GM12878 (cell line): Measurements from ENCODE around the gene GMDS. TPM values are rescaled to one million over a fixed set of nuclear protein-coding genes. Genes with fewer than 3 reads are reported as not detected.

Experiments used
- ATAC-seq: fragments of 200-7000 bp; cut with Tn5 transposase; 3 replicates; pipeline ENCODE4 v1.9.1; 2020; ENCODE audit warnings: mild to moderate bottlenecking, moderate library complexity
- BruUV-seq: library from RNA; stranded (reverse); fragments of 400-500 nt; replicated peaks from 2 replicates; lab custom pipeline; 2021; lab: Mats Ljungman, UMichigan
- CTCF ChIA-PET: fragments of 300-600 bp; sonication (Branson Sonifier 250); formaldehyde crosslinking; extraction: SDS; loops from one replicate; lab custom pipeline; 2021; ENCODE audit warnings: inconsistent platforms; lab: Yijun Ruan, JAX
- POLR2A ChIA-PET: fragments of 350-600 bp; formaldehyde crosslinking; extraction: SDS; loops from one replicate; lab custom pipeline; 2021; ENCODE audit warnings: inconsistent platforms; lab: Charles Lee
- RAD21 ChIA-PET: fragments of 300-600 bp; sonication (Branson Sonifier 250); formaldehyde crosslinking; loops from one replicate; lab custom pipeline; 2023; ENCODE audit warnings: antibody characterized with exemption; ENCODE audit not compliant: unreplicated experiment; lab: Charles Lee
- SMC1A ChIA-PET: fragments of 300-600 bp; sonication (Branson Sonifier 250); formaldehyde crosslinking; loops from one replicate; lab custom pipeline; 2023; ENCODE audit not compliant: unreplicated experiment, uncharacterized antibody; lab: Charles Lee
- DNase-seq: peaks from one replicate; pipeline ENCODE4 v3.0.0-alpha.2; 2011; ENCODE audit warnings: low read depth, low spot score
- FAIRE-seq: peaks from 3 replicates; lab custom pipeline; 2011; peaks lifted over from hg19 to GRCh38; lab: Jason Lieb, UNC
- H2AFZ ChIP-seq: 2 replicates; pipeline ENCODE4 v1.6.0; 2011; ENCODE audit warnings: low read depth, low read length, control low read depth; ENCODE audit not compliant: control insufficient read depth
- H3K27ac ChIP-seq: 2 replicates; pipeline ENCODE4 v1.5.1; 2011; ENCODE audit warnings: control low read depth; ENCODE audit not compliant: control insufficient read depth, insufficient read depth
- H3K27me3 ChIP-seq, 2 experiments: replicated peaks in 1 of 2; 2 replicates each; pipeline versions ENCODE4 v1.6.0 to v1.6.1; 2011; ENCODE audit warnings: low read length in 1 of 2; ENCODE audit not compliant: control insufficient read depth in 2 of 2, insufficient read depth in 2 of 2
- H3K36me3 ChIP-seq, 2 experiments: 2 replicates each; pipeline ENCODE4 v1.5.1; 2011; ENCODE audit warnings: low read length in 1 of 2; ENCODE audit not compliant: control insufficient read depth in 2 of 2, insufficient read depth in 2 of 2
- H3K4me1 ChIP-seq: 2 replicates; pipeline ENCODE4 v1.6.1; 2011; ENCODE audit warnings: mild to moderate bottlenecking, low read length, moderate library complexity, mixed read lengths; ENCODE audit not compliant: control insufficient read depth, insufficient read depth
- H3K4me2 ChIP-seq: 2 replicates; pipeline ENCODE4 v1.6.0; 2011; ENCODE audit warnings: control low read depth; ENCODE audit not compliant: control insufficient read depth, insufficient read depth
- H3K4me3 ChIP-seq: fragments of 200-600 bp; sonication (generic); 2 replicates; pipeline ENCODE4 v1.5.1; 2016
- H3K79me2 ChIP-seq: 2 replicates; pipeline ENCODE4 v1.6.0; 2011; ENCODE audit warnings: low read length; ENCODE audit not compliant: control insufficient read depth, insufficient read depth
- H3K9ac ChIP-seq: 2 replicates; pipeline ENCODE4 v1.8.0; 2011; ENCODE audit warnings: low read length, control low read depth, mixed read lengths; ENCODE audit not compliant: control insufficient read depth, insufficient read depth
- H3K9me3 ChIP-seq: replicated peaks from 3 replicates; pipeline ENCODE4 v1.5.1; 2011; ENCODE audit warnings: mild to moderate bottlenecking, low read length; ENCODE audit not compliant: control insufficient read depth, insufficient read depth
- H4K20me1 ChIP-seq: 2 replicates; pipeline ENCODE4 v1.6.0; 2011; ENCODE audit not compliant: control insufficient read depth, insufficient read depth
- CHD2 ChIP-seq: IDR thresholded peaks from 2 replicates; pipeline ENCODE4 v1.6.1; 2011; ENCODE audit warnings: low read depth, low read length, improper control_type of control experiment, borderline replicate concordance
- EED ChIP-seq: sonication (generic); IDR thresholded peaks from 2 replicates; pipeline ENCODE4 v1.6.1; 2016; ENCODE audit warnings: antibody characterized with exemption, low read depth
- HDAC6 ChIP-seq: fragments of 200-600 bp; sonication (generic); IDR thresholded peaks from one replicate; pipeline ENCODE4 v1.8.0; 2017; ENCODE audit warnings: antibody characterized with exemption; ENCODE audit not compliant: unreplicated experiment
- NFXL1 ChIP-seq: fragments of 450-650 bp; IDR thresholded peaks from 2 replicates; pipeline ENCODE4 v1.6.1; 2017; ENCODE audit warnings: antibody characterized with exemption, mild to moderate bottlenecking, borderline replicate concordance
- SUPT20H ChIP-seq: IDR thresholded peaks from 2 replicates; pipeline ENCODE4 v1.6.1; 2011; ENCODE audit warnings: low read depth, mild to moderate bottlenecking, low read length, moderate library complexity, borderline replicate concordance; ENCODE audit not compliant: control insufficient read depth
- YY1 ChIP-seq: IDR thresholded peaks from 2 replicates; pipeline ENCODE4 v1.6.1; 2011; ENCODE audit warnings: low read depth, mild to moderate bottlenecking, low read length
- ZBTB4 ChIP-seq: fragments of 450-650 bp; formaldehyde crosslinking; IDR thresholded peaks from 2 replicates; pipeline ENCODE4 v1.4.0; 2022; ENCODE audit warnings: mild to moderate bottlenecking, moderate library complexity
- ZNF274 ChIP-seq: IDR thresholded peaks from one replicate; pipeline ENCODE4 v1.8.0; 2011; ENCODE audit not compliant: insufficient read length, insufficient read depth
- WGBS: methylation state at CpG from one replicate; pipeline ENCODE4 v1.1.6; 2016; ENCODE audit warnings: low lambda C conversion rate; ENCODE audit not compliant: insufficient replicate concordance, insufficient coverage; ENCODE audit errors: missing lambda C conversion rate; 5-methylcytosine and 5-hydroxymethylcytosine counted together
- in situ Hi-C: fragments of 300-500 bp; cut with MboI; formaldehyde crosslinking; loops from 9 replicates; pipeline ENCODE4 v1.14.3; 2018; ENCODE audit warnings: mixed read lengths
- intact Hi-C: fragments of 100-400 bp; cut with micrococcal nuclease; formaldehyde crosslinking; loops from one replicate; pipeline ENCODE4 v1.14.2; 2022; ENCODE audit not compliant: unreplicated experiment
- polyA plus RNA-seq, 11 experiments: library from polyadenylated mRNA; depleted of rRNA in 4 of 11; unstranded in 6 of 11; stranded (reverse) in 5 of 11; fragments of >200 nt; fragmentation: Nextera tagmentation in 4 of 11; fragmentation: Illumina TruSeq in 1 of 11; extraction: Ambion mirVana in 4 of 11; extraction: Trizol in 1 of 11; gene quantifications; 1 replicate in 1 of 11; 2 replicates in 10 of 11; pipeline versions ENCODE4 v1.2.1 to v1.2.3, GENCODE V29; 2011 to 2016; ENCODE audit warnings: inconsistent platforms in 2 of 11, missing spikeins in 2 of 11, low read depth in 1 of 11
- total RNA-seq, 4 experiments: library from RNA; depleted of rRNA in 3 of 4; stranded (reverse); fragments of >200 nt in 3 of 4; fragmentation: Illumina TruSeq in 1 of 4; extraction: Trizol in 1 of 4; gene quantifications; 2 replicates each; pipeline versions ENCODE4 v1.2.1 to v1.2.3, GENCODE V29; 2013 to 2021
- TF ChIP-seq, protein P1 (sequence below): fragments of 450-650 bp; IDR thresholded peaks from 2 replicates; pipeline ENCODE4 v1.6.1; 2017; ENCODE audit warnings: antibody characterized with exemption, mild to moderate bottlenecking, moderate library complexity
- TF ChIP-seq, protein P2 (sequence below): fragments of 450-650 bp; IDR thresholded peaks from 2 replicates; pipeline ENCODE4 v1.6.1; 2016; ENCODE audit warnings: mild to moderate bottlenecking
- TF ChIP-seq, protein P3 (sequence below), 3 experiments: IDR thresholded peaks in 2 of 3; conservative IDR thresholded peaks in 1 of 3; 2 replicates each; pipeline ENCODE4 v1.5.1; 2011; ENCODE audit warnings: low read depth in 3 of 3, low read length in 3 of 3, mild to moderate bottlenecking in 3 of 3, control low read depth in 2 of 3, moderate library complexity in 2 of 3, inconsistent platforms in 1 of 3, mixed read lengths in 1 of 3; ENCODE audit not compliant: control insufficient read depth in 2 of 3, insufficient read depth in 1 of 3; ENCODE audit errors: extremely low read depth in 1 of 3

The GMDS gene
- total and polyA plus RNA-seq, 10 of the 15 experiments (the other 5 are each of a cell fraction or from before 2014, with no cell fraction given) = 0.61 to 53.8 (median 29.3) TPM

- TF ChIP-seq ZBTB4 = no peak
- TF ChIP-seq, protein P1, sequence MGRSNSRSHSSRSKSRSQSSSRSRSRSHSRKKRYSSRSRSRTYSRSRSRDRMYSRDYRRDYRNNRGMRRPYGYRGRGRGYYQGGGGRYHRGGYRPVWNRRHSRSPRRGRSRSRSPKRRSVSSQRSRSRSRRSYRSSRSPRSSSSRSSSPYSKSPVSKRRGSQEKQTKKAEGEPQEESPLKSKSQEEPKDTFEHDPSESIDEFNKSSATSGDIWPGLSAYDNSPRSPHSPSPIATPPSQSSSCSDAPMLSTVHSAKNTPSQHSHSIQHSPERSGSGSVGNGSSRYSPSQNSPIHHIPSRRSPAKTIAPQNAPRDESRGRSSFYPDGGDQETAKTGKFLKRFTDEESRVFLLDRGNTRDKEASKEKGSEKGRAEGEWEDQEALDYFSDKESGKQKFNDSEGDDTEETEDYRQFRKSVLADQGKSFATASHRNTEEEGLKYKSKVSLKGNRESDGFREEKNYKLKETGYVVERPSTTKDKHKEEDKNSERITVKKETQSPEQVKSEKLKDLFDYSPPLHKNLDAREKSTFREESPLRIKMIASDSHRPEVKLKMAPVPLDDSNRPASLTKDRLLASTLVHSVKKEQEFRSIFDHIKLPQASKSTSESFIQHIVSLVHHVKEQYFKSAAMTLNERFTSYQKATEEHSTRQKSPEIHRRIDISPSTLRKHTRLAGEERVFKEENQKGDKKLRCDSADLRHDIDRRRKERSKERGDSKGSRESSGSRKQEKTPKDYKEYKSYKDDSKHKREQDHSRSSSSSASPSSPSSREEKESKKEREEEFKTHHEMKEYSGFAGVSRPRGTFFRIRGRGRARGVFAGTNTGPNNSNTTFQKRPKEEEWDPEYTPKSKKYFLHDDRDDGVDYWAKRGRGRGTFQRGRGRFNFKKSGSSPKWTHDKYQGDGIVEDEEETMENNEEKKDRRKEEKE = no peak
- TF ChIP-seq, protein P2, sequence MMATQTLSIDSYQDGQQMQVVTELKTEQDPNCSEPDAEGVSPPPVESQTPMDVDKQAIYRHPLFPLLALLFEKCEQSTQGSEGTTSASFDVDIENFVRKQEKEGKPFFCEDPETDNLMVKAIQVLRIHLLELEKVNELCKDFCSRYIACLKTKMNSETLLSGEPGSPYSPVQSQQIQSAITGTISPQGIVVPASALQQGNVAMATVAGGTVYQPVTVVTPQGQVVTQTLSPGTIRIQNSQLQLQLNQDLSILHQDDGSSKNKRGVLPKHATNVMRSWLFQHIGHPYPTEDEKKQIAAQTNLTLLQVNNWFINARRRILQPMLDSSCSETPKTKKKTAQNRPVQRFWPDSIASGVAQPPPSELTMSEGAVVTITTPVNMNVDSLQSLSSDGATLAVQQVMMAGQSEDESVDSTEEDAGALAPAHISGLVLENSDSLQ = no peak
These were observed 659.1 kb downstream of the GMDS start (continued) for GRCh38 chr6:1586256-1586655.

GRCh38 chr6:1585669-1586049 lies 659.7 kb downstream of the GMDS start:
- CTCF ChIA-PET = no interaction called here
- in situ Hi-C loops = loop anchor here (5.0 to 25.0 kb wide), 2 partner anchors 1052 to 1352 kb away; no protein-coding TSS in a partner anchor

More at GRCh38 chr6:1585669-1586049, 659.7 kb downstream of the GMDS start:
- POLR2A ChIA-PET = no interaction called here
- H3K9me3 ChIP-seq = no peaks in the 10 kb centered on the region
- peaks cover 0 to 1% of the 10 kb centered on the region in 2 experiments; a peak in 1 of 4 replicates for H3K27me3 ChIP-seq
- H3K9ac ChIP-seq = no peak overlapping the region
- no peak overlapping the region for H3K4me2 ChIP-seq
- FAIRE-seq (no peak), ATAC-seq (no peak), DNase-seq (no peak)
- BruUV-seq = no TSS peak
- RAD21 ChIA-PET = no interaction called here
- no peaks in the 10 kb centered on the region for H3K36me3 ChIP-seq
- TF ChIP-seq HDAC6 = no peak
- no peak for TF ChIP-seq ZNF274
- TF ChIP-seq NFXL1 = no peak
- no peak for TF ChIP-seq SUPT20H
- TF ChIP-seq, protein P3, sequence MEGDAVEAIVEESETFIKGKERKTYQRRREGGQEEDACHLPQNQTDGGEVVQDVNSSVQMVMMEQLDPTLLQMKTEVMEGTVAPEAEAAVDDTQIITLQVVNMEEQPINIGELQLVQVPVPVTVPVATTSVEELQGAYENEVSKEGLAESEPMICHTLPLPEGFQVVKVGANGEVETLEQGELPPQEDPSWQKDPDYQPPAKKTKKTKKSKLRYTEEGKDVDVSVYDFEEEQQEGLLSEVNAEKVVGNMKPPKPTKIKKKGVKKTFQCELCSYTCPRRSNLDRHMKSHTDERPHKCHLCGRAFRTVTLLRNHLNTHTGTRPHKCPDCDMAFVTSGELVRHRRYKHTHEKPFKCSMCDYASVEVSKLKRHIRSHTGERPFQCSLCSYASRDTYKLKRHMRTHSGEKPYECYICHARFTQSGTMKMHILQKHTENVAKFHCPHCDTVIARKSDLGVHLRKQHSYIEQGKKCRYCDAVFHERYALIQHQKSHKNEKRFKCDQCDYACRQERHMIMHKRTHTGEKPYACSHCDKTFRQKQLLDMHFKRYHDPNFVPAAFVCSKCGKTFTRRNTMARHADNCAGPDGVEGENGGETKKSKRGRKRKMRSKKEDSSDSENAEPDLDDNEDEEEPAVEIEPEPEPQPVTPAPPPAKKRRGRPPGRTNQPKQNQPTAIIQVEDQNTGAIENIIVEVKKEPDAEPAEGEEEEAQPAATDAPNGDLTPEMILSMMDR (IDR thresholded peaks at IDR 0.05 in 2 of 3, conservative IDR thresholded peaks at IDR 0.05 in 1 of 3; ENCODE audit: control insufficient read depth in 2 of 3, extremely low read depth in 1 of 3, insufficient read depth in 1 of 3, low read depth in 3 of 3, low read length in 3 of 3) = no peak
- no peak for TF ChIP-seq YY1
- TF ChIP-seq EED = no peak
- TF ChIP-seq CHD2 = no peak
- H2AFZ ChIP-seq = no peak overlapping the region
- H3K79me2 ChIP-seq = no peaks in the 10 kb centered on the region
- H3K27ac ChIP-seq = no peak overlapping the region
- no peaks in the 10 kb centered on the region for H3K4me1 ChIP-seq
- intact Hi-C loops = no loop called here
- SMC1A ChIA-PET = interaction anchor here (0.6 kb wide), 1 partner anchor 518 kb away, joined by 3 read pairs; no protein-coding TSS in a partner anchor
- H4K20me1 ChIP-seq = no peaks in the 10 kb centered on the region
- 68% methylated on average over 12 of the region's 12 CpGs for WGBS
- H3K4me3 ChIP-seq = no peak overlapping the region
